IPS-11a (cell line): Measurements from ENCODE around the gene PLAAT4.
"Not testable (repeated sequence)": the region's sequence is repeated elsewhere in the genome, so short reads cannot be mapped to it uniquely, and the experiment has no call there.

ENCODE experiments used
- H3K4me3 ChIP-seq: one replicate; pipeline ENCODE4 v1.5.1; 2013; ENCODE audit warnings: low read depth, low read length, control low read depth

Gene PLAAT4

DNA sequence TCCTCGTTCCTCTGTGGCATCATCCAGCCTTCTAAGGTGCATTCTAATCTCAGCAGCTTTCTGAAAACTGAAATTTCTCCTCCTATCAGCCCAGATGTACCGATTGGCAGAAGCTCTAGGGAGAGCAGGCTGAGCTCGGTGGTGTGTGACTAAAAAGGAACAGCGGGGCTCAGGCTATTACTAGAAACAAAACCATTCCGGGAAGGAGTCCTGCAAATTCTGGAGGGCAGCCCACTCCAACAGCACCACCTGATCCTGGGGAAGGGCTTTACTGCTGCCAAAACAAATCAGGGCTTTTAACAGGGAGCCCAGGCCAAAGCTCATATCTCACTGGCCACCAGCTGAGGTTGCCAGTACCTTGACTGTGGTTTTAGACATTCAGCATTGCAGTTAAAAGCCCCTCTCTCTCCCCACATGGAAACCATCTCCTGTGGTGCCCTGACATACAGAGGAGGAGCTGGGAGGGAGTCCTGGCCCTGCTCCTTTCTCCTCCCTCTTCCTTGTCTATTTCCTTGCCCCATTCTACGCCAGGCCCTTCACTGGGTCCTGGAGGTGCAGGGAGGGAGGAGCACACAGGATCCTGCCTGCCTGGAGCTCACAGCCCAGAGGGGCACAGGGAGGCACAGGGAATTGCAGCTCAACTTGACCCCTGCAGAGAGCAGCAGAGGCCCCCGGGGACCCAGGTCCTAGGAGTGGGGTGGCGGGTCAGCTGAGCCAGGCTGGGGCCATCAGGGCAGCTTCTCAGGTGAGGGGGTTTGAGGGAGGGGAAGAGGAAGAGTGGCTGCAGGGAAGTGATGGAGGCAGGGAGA lies 889 bp downstream of the PLAAT4 start:
- H3K4me3 ChIP-seq: no peak overlapping the region

DNA sequence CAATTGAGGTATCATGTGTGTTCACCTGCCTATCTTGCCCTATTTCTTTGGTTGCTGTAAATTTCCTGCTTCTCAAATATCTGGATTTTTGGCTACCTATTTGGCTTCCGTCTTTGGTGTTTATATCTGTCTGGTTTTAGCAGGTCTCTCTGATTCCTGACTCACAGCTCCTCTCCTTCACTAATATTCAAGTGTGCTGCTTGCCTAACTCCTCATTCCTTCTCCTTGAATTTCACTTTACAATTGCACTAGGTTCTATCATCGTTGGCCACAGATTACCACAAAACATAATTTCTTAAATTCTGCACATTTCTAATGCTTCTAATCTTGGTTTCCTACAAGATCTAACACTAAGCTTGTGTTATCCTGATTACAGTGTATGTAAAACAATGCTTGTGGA lies 5.9 kb downstream of the PLAAT4 start:
- not testable (repeated sequence) for H3K4me3 ChIP-seq

DNA sequence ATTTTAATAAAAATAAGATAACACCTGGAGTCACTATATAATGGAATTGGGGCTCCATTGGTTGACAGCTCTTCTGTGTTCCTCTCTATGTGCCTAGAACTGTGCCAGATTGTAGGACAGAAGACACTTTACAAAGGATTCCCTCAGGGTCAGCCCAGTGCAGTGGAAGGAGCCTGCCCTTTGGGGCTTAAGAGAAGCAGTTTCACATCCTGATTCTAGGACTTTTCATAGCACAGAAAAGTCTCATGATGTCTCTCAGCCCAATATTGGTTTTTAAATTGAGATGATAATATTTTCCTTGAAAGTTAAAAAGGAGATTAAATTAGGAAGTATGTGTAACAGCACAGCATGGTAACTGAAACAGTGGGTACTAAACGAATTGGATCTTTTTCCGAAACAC lies 7.1 kb downstream of the PLAAT4 start:
- H3K4me3 ChIP-seq: no peak overlapping the region

DNA sequence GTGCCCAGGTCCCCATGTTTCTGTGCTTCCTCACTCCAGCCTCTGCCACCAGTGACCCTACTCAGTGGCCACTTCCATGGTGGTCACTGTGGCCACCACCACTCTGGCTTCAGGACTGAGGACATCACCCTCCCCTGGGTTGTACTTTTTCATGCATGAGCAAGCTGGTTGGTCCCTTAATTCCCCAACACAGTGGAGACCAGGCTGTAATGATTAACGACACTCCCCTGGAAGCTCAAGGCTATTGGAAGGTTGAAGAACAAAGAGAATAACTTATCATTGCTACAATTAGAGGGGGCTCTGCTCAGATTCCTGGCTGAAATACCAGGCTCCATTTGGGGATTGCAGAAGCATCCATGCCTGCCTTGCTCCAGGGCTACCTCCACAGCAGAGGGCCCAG lies 10.5 kb downstream of the PLAAT4 start:
- H3K4me3 ChIP-seq: no peak overlapping the region

DNA sequence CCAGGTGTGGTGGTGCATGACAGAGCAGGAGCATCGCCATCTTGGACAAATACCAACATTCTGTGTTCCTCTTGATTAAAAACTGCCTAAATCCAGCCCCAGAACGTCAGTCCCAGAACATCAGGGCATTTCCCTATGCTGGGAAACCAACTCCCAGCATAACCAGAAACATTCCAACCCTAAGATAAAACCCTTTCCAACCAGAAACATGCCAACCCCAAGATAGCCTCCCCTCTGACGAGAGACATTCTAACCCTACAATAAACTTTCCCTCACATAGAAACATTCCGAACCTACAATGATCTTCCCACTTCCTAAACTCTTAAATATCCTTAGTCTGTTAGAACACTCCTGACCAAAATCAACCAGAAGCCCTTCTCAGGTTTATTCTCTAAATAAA lies 11.6 kb downstream of the PLAAT4 start:
- no peak overlapping the region for H3K4me3 ChIP-seq

DNA sequence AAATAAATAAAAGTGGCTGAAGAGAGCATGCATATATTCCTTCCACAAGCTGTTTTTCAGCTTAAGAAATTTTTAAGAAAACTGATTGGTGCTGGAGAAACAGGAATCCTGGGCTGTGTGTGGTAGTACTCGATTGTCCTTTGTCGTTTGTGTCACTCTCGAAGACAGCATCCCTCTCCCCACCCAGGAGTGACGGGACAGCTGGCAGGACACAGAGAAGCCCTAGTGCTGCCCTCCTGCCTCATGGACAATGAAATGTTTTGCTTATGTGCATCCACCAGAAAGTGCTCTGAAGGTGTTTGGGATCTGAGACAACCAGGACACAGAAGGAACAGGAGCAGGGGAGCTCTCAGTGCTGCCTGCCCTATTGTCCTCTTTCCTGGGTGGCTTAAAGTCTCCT lies 12.8 kb downstream of the PLAAT4 start:
- no peak overlapping the region for H3K4me3 ChIP-seq

DNA sequence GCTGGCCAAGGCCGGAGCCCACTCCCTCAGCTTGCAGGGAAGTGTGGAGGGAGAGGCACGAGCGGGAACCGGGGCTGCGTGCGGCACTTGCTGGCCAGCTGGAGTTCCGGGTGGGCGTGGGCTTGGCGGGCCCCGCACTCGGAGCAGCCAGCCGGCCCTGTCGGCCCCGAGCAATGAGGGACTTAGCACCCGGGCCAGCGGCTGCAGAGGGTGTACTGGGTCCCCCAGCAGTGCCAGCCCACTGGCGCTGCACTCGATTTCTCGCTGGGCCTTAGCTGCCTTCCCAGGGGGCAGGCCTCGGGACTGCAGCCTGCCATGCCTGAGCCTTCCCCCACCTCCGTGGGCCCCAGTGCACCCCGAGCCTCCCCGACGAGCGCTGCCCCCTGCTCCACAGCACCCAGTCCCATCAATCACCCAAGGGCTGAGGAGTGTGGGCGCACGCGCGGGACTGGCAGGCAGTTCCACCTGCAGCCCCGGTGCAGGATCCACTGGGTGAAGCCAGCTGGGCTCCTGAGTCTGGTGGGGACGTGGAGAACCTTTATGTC lies 13.6 kb downstream of the PLAAT4 start:
- H3K4me3 ChIP-seq: not testable (repeated sequence)

DNA sequence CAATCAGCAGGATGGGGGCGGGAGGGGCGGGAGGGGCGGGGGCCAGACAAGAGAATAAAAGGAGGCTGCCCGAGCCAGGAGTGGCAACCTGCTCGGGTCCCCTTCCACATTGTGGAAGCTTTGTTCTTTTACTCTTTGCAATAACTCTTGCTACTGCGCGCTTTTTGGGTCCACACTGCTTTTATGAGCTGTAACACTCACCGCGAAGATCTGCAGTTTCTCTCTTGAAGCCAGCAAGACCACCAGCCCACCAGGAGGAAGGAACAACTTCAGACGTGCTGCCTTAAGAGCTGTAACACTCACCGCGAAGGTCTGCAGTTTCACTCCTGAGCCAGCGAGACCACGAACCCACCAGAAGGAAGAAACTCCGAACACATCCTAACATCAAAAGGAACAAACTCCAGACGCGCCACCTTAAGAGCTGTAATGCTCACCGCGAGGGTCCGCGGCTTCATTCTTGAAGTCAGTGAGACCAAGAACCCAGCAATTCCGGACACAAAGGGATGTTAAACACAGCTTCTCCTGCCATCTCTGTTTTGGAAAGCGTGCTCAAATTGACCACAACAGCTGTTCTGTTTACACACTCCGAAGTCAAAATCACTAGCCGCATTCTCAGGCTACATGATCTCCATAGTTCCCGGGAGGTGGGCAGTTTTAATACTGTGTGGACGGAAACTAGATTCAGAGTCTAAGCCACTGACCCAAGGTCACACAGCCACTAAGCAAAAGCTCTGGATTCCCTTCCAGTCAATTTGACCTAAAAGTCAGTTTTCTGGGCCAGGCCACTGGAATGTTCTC lies 14.7 kb downstream of the PLAAT4 start:
- no peak overlapping the region for H3K4me3 ChIP-seq

DNA sequence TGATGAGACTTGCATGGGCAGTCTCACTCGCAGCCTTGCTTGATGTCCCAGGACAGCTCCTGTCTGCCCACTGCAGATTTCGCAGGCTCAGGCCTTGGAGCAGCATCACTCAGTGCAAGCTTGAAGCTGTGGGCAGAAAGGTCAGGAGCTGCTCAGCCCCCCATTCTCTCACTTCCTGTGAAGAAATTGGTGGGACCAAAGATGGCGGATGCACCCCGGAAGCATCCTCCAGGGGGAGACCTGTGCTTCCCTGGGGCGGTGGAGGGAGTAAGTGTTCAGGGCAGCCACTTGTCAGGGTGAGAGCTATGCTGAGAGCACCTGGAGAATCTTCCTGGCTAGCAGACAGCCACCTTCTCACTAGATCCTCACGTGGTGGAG lies 15.3 kb downstream of the PLAAT4 start:
- no peak overlapping the region for H3K4me3 ChIP-seq

DNA sequence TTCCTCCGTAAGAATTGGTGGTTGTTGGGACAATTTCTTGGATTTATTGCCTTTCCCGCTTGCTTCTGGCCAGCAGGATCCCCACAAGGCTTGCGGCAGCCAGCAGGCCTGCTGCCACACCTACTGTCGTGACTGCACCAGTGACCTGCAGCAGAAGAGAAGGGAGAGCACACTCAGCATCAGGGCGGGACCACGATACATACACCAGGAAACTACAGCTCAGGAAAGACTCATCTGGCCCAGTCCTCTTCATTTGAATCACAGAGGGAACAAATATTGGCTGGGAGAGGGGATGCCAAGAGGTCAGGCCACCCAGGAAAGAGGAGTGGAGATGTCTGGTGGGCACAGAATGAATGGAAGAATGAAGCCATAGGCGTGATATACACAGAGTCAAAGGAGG lies 16.3 kb downstream of the PLAAT4 start:
- H3K4me3 ChIP-seq: no peak overlapping the region

DNA sequence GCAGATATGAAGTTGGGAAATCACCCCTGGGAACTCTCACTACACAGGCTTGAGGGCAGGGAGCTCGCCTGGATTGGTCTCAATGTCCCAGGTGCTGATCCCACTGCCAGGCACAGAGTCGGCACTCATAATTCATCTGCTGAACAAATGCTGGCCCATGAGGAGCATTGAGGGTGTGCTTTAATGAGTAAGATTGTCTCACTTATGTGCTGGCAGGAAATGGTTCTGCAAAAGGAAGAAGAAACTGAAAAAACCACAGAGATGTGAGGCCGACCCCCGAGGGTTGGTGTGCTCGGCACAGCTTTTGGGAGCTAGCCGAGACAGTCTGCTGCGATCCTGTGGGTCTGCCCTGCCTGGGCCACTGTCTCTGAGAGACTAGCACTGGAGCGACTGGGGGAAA lies 17.2 kb downstream of the PLAAT4 start:
- no peak overlapping the region for H3K4me3 ChIP-seq

DNA sequence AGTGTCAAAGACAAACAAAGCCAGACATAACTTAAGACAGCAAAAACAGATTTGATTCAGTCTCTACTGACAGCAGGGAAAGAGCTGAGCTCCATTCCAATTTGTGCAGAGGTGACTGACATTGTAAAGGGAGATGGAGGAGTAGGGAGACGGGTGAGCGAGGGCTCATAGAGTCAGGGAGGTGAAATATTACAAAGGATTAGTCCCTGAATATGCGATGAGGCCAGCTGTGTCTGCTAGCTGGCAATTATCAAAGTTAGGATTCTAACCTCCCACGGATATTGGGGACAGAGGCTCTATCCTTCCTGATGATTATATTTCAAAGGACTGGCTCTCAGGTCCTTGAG lies 18.2 kb downstream of the PLAAT4 start:
- no peak overlapping the region for H3K4me3 ChIP-seq

DNA sequence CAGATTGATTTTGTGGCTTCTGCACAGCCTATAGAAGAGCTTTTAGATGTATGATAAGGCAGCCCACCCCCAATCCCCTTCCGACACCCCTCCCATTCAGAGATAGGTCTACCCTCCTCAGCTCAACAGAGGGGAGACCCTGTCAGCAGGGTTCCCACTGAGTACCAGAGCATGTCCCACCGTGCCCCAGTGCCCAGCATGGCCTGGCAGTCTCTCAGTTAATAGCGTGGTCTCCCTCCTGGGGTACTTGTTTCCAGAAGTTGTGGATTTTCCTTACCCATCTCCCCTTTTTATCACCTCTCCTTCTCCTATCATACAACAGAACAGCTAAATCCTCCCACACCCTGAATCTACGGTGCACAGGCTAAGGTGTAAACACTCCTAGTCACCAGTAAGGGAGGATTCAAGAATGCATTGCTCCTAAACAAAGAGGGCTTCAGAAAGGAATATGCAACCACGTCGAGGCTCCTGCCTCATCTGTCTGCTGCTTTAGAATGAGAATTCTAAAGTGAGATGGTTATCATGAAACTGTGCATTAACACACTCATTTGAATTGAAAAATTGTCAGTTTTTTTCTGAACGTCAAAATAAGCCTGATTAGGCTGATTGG lies 19.9 kb downstream of the PLAAT4 start:
- H3K4me3 ChIP-seq: no peak overlapping the region

DNA sequence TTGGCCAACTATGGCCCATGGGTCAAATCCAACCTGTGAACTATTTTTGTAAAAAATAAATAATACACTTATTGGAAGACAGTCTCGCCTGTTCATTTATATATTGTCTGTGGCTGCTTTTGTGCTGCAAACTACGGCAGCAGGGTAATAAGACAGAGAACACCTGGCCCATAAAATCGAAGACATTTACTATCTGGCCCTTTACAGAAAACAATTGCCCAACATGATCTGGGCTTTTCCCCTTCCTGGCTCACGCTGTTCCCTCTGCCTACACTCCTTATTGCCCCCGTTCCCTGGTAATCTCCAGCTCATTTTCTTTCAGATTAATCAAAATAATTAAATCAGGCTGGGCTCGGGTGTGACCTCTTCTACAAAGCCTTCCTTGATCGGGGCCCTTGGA lies 21.0 kb downstream of the PLAAT4 start:
- H3K4me3 ChIP-seq: no peak overlapping the region

DNA sequence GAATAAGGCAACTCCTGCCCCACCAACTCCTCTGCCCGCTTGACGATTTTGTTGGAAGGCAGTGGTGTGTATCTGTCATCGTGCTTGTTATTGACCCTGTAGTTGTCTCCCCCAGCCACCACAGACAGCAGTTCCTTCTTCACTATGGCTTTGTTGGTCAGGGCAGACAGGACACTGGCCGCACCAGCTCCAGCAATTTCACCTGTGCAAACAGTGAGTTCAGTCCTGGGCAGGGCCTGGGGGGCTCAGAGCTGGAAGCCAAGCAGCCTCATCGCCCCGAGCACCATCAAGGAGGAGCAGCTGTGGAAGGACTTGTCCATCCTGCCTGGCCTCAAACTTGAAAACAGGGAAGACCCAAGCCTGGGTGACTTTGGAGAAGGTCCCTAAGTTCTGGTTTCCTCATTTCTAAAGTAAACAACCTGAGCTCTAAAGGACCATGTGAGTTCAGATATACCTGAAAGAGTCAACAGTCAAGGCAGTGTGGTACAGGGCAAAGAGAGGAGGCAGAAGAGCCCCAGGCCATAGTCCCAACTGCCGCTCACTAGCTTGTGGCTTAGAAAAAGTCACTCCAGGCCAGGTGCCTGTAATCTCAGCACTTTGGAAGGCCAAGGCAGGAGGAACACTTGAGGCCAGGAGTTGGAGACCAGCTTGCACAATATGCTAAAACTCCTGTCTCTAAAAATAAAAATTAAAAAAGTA lies 22.0 kb downstream of the PLAAT4 start:
- H3K4me3 ChIP-seq: no peak overlapping the region

DNA sequence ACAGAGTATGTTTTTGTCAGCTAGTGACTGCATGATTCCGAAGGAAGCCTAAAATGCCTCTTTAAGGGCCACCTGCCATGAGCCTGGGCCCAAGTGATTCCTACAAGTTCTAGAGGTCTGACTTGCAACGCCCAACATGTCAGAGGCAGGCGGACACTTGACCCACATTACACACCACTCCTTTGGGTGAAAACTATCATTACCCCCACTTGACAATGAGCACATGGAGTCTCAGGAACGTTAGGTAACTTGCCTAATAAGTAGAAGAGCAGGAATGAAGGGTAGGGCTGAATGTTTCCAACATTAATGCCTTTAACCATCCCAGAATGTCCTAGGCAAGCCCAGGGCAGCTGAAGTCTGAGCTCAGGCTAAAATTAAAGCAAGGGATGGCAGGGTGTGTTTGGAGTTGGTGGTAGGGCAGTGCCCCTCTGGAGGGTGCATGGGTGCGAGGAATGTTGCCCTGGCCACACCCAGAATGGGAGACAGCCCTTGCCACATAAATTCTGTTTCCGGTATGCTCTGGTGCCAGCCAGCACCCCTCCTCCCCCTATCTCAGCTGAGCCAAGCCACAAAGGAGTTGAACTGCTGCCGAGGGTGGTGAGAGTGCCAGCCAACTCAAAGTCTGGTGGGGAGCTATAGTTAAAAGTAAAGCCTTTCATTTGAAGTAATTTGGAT lies 24.0 kb downstream of the PLAAT4 start:
- H3K4me3 ChIP-seq: no peak overlapping the region

DNA sequence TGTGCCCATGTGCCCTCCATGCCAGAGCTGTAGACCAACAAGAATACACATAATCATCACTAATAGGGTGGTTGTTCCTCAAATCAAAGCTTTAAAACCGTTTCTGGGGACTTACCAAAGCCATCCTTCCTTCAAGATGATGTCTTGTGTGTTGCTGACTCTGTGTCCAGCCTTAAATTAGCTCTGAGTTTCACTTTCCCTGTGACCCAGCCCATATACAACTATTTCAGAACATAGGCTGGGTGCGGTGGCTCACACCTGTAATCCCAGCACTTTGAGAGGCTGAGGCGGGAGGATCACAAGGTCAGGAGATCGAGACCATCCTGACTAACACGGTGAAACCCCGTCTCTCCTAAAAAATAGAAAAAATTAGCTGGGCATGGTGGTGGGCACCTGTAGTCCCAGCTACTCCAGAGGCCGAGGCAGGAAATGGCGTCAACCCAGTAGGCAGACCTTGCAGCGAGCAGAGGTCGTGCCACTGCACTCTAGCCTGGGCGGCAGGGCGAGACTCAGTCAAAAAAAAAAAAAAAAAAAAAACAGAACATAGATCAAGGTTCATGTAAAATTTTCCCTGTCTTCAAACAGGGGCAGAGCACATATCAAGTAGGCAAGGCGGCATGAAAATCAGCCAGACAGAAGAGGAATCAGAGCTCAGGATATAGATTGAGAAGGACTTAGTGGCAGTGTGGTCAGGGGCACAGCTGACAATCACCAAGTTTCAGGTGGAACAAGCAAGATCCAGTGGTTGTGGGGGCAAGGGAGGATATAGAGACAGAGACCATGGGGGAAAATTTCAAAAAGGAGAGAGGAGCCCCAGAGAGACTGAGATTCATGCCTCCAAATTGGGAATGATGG lies 26.8 kb downstream of the PLAAT4 start, which contains the start of gene PLAAT2:
PLAAT2 (minus strand) TSS at position 179 of the 855 bp plus-strand sequence; CDS start at position 124, 55 bp downstream.
- no peak within 1 kb of the TSS for H3K4me3 ChIP-seq

DNA sequence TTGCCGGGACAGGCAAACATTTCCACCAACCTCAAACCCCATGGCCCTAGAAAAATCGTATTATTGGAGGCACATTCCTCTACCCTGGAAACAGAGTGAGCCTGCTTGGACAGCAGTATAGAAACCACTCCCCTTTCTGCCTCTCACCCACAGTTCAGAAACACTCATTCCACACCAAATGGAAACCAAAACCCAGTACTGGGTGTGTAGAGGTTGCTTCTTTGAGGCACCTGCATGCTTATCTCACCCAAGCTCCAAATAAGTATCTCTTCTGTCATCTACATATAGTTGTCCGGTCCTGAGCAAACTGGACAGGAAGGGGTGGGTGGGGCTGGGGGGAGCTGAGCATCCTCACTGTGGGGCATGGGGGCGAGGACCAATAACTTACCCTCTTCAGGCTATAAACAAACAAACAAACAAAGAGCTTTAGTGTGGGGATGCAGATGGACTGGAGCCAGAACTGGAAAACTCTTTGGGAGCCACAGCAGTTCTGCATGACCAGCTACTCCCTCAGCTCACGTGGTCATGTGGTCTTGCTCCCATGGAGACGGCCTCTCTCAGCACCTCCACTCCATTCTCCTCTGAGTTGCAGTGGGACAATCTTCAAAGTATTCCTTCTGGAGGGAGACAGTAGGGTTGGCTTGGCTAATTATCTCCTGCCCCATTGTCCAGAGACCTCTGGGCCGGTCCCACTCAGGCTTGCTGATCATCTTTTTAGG lies 27.6 kb downstream of the PLAAT4 start:
- H3K4me3 ChIP-seq: no peak overlapping the region

DNA sequence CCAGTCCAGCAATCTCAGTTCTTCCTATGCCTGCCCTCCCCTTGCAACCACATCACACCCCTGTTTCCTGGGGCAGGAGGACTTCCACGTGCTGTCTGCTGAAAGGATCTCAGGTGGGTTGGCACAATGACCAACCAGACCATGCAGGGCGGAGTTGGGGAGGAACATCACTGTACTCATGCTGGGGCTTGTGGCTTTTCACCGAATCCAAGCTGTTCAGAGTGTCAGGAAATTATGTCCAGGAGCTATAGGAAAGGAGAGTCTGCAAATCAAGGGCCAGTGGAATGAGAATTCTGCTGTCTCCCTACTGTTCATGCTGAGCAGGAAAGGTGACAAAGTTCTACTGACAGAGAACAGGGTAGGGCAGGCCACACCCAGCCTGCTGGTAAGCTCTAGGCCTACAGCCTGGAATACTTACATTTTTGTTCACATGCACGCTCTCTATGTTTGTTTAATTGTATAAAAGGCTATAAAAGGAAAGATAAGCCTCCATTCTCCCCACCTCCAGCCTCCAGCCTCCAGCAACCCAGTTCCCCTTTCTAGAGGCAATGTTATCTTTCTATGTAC lies 28.3 kb downstream of the PLAAT4 start:
- no peak overlapping the region for H3K4me3 ChIP-seq
